Left ventricle myocardium inferior (tissue), 1 donor: ENCODE data around the gene RTN4. TPM values are rescaled to one million over a fixed set of nuclear protein-coding genes. Genes with fewer than 3 reads are reported as not detected.

Experiments used
- DNase-seq: peaks from one replicate; pipeline ENCODE4 v3.0.0-alpha.2; 2020
- H3K27ac ChIP-seq: fragments of 200-600 bp; replicated peaks from 2 replicates; pipeline ENCODE4 v1.8.0; 2021
- H3K27me3 ChIP-seq: fragments of 200-600 bp; 2 replicates; pipeline ENCODE4 v1.8.0; 2021; ENCODE audit warnings: low read depth
- H3K36me3 ChIP-seq: fragments of 200-600 bp; 2 replicates; pipeline ENCODE4 v1.8.0; 2021
- H3K4me1 ChIP-seq: fragments of 200-600 bp; 2 replicates; pipeline ENCODE4 v1.8.0; 2021
- H3K4me3 ChIP-seq: fragments of 200-600 bp; 2 replicates; pipeline ENCODE4 v1.8.0; 2021; ENCODE audit warnings: mild to moderate bottlenecking, moderate library complexity
- H3K9me3 ChIP-seq: fragments of 200-600 bp; replicated peaks from 2 replicates; pipeline ENCODE4 v1.8.0; 2021
- CTCF ChIP-seq: fragments of 200-600 bp; IDR thresholded peaks from 2 replicates; pipeline ENCODE4 v1.8.0; 2021; ENCODE audit warnings: antibody characterized with exemption, mild to moderate bottlenecking, borderline replicate concordance
- intact Hi-C: fragments of 100-400 bp; cut with micrococcal nuclease; formaldehyde crosslinking; loops from one replicate; pipeline ENCODE4 v1.11.0; 2022
- total RNA-seq: library from RNA; stranded (reverse); fragmentation: NEBNext Ultra II Directional; extraction: Animal tissue kit (Norgen Biotek cat#: 25700); gene quantifications from one replicate; pipeline ENCODE4 v1.2.1, GENCODE V29; 2021
- donor health status: DM: no; HTN: yes; CAD: no; lungs with severe emphysema.

The RTN4 gene
- total RNA-seq, 1 donor from 2014 or later = 105 TPM

DNA sequence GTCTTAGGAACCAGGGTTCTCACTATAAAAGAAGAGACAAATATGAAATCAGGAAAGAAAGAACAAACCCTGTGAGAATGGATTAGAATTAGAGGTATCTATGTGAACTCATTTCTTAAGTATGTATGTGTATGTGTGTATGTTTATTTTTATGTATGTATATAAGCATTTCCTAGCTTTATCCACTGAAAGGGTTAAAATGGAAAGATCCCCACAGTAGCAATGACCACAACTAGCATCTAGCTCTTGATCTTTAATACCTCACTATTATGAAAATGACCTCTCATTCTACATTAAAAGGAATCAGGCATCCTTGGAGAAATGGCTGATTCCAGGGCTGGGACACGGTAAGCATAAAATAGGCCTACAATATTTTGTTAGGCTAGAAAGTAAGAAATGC lies 31.6 kb downstream of the RTN4 start:
- Histone ChIP-seq H3K27me3 (no peaks in the 10 kb centered on the region), H3K4me3 (no peak overlapping the region), H3K4me1 (peaks cover 27% of the 10 kb centered on the region), H3K27ac (no peak overlapping the region), H3K36me3 (peaks cover 4% of the 10 kb centered on the region), H3K9me3 (peaks cover 27% of the 10 kb centered on the region)
- TF ChIP-seq CTCF = no peak
- DNase-seq = no peak
- intact Hi-C loops = loop anchor here (10.0 kb wide), 1 partner anchor 146 kb away; no protein-coding TSS in a partner anchor

GRCh38 chr2:55017880-55018279 lies 32.4 kb downstream of the RTN4 start:
- no peaks in the 10 kb centered on the region for H3K27me3 ChIP-seq
- H3K27ac ChIP-seq = no peak overlapping the region
- H3K4me1 ChIP-seq = peaks cover 33% of the 10 kb centered on the region
- peaks cover 4% of the 10 kb centered on the region for H3K36me3 ChIP-seq
- H3K9me3 ChIP-seq = peaks cover 27% of the 10 kb centered on the region
- H3K4me3 ChIP-seq = no peak overlapping the region
- no peak for DNase-seq
- no peak for TF ChIP-seq CTCF
- intact Hi-C loops = loop anchor here (10.0 kb wide), 1 partner anchor 147 kb away; no protein-coding TSS in a partner anchor

DNA sequence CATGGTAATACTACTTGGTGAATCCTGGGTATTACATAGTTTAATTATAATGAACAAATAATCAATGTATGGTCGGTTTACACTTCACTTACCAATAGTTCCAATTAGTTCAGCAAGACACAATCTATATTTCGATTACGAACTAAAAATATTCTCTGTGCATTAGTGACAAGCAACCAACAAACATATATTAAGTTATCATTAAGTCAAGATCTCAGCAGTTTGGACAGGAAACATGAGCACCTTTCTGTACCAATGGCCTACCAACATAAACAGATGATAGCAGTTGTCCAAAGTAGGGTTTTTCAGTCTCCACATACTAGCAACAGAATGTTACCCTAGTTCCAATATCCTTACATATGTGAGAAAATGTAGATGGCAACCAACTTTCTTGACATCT lies 32.8 kb downstream of the RTN4 start:
- no peak overlapping the region for H3K4me3 ChIP-seq
- intact Hi-C loops = loop anchor here (10.0 kb wide), 1 partner anchor 147 kb away; no protein-coding TSS in a partner anchor
- TF ChIP-seq CTCF = no peak
- peaks cover 4% of the 10 kb centered on the region for H3K36me3 ChIP-seq
- H3K27ac ChIP-seq = no peak overlapping the region
- H3K4me1 ChIP-seq = peaks cover 37% of the 10 kb centered on the region
- H3K27me3 ChIP-seq = no peaks in the 10 kb centered on the region
- DNase-seq = no peak
- H3K9me3 ChIP-seq = peaks cover 27% of the 10 kb centered on the region

DNA sequence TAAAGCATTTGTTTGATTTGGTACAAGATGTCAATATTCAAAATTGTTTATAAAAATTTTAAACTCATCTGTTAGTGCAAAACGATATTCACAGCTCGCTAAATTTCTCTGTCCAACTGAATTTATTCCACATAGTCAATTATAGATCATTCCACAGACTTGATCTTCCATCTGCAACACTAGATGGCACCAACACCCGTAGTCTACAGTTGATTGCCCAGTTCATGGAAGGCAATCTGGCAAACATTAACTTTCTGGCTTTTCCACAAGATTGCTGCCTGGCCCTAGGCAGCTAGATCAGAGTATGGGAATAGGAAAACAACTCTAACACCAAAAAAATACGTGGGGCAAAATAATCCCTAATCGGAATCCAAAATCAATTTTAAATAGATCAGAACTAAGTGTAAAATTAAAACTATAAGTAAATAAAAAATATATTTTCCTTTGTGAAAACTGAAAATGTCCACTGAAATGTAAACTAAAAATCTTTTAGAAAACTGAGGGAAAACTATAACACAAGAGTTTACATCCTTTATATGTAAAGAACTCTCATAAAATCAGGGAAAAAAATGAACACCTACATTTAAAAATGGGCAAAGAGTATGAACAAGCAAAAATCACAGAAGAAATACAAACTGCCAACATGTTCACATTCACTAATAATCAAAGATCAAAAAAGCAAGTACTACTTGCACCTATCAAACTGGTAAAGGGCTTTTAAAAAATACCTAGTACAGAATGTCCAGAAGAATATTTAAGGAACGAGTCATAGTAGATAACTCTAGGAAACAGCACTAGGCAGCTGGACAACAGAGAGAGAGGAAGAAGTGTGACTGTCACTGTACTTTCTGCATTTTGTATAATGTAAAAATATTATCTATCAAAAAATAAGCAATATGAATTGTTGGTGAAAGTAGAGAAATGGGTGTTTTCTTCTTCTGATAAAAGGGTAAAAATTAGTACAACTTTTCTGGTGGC lies 35.0 kb downstream of the RTN4 start:
- DNase-seq = no peak
- H3K9me3 ChIP-seq = peaks cover 18% of the 10 kb centered on the region
- peaks cover 54% of the 10 kb centered on the region for H3K4me1 ChIP-seq
- intact Hi-C loops = loop anchor here (10.0 kb wide), 1 partner anchor 150 kb away; no protein-coding TSS in a partner anchor
- peak; percentile 80 for TF ChIP-seq CTCF
- H3K4me3 ChIP-seq = no peak overlapping the region
- no peaks in the 10 kb centered on the region for H3K27me3 ChIP-seq
- peaks cover 1% of the 10 kb centered on the region for H3K36me3 ChIP-seq
- H3K27ac ChIP-seq = no peak overlapping the region

DNA sequence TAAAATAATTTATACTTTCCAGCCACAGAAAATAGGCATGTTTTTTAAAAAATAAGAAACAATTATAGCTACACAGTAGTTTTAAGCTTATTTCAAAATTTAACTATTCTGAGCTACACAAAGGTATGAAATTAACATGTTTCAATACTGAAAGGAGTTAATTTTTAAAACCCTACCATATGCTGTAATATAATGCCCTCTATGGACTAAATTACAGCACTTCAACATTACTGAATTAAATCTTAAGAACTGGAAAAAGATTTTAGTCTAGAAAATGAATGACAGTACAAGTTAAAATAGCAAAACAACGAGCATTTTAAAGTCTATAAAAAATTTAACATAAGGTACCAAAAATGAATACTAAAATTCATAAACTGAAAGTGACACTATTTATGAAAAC lies 36.3 kb downstream of the RTN4 start:
- peak; percentile 32 for TF ChIP-seq CTCF
- no peak overlapping the region for H3K27ac ChIP-seq
- peaks cover 67% of the 10 kb centered on the region for H3K4me1 ChIP-seq

More for the DNA sequence above, 36.3 kb downstream of the RTN4 start:
- Histone ChIP-seq H3K9me3 (peaks cover 5% of the 10 kb centered on the region), H3K4me3 (no peak overlapping the region), H3K27me3 (no peaks in the 10 kb centered on the region), H3K36me3 (no peaks in the 10 kb centered on the region)
- intact Hi-C loops = loop anchor here (10.0 kb wide), 1 partner anchor 151 kb away; no protein-coding TSS in a partner anchor
- DNase-seq = no peak
